Measurements from ENCODE around the gene PTGFRN. TPM values are rescaled to one million over a fixed set of nuclear protein-coding genes. Genes with fewer than 3 reads are reported as not detected.

PTGFRN gene
- total and polyA plus RNA-seq, 2 of the 4 experiments (the other 2 are of a cell fraction) = 0.90 to 1.1 TPM

DNA sequence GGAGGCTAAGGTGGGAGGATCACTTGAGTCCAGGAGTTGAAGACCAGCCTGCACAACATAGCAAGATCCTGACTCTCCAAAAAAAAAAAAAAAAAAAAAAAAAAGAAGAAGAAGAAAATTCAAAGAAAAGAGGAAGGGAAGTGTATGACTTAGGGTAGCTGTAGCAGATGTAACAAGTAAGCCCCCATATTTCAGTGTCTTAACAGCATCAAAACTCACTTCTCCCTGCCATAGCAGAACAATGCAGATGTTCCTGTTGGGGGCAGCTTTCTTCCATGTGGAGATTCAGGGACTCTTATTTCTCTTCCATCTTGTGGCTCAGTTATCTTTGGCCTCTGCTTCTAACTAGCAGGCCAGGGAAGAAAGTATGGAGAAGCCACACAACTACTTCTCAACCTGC is 10.2 kb upstream of the PTGFRN start:
- H3K56ac ChIP-seq (ENCODE audit: extremely low read depth, insufficient read depth, low read length) = no peak overlapping the region
- no peak overlapping the region for H2AFZ ChIP-seq (replicated peaks; ENCODE audit: low read length, poor library complexity)
- H3K36me3 ChIP-seq (ENCODE audit: control insufficient read depth, insufficient read depth, low read length) = no peaks in the 10 kb centered on the region
- no peak overlapping the region for H3K23ac ChIP-seq (ENCODE audit: low read depth, low read length)
- no peaks in the 10 kb centered on the region for H3K79me1 ChIP-seq (ENCODE audit: low read depth in 1 of 2, low read length in 2 of 2)
- no peak for ATAC-seq (ENCODE audit: low read depth)
- H3K18ac ChIP-seq (ENCODE audit: low read depth, low read length) = no peak overlapping the region
- TF ChIP-seq, protein P1, sequence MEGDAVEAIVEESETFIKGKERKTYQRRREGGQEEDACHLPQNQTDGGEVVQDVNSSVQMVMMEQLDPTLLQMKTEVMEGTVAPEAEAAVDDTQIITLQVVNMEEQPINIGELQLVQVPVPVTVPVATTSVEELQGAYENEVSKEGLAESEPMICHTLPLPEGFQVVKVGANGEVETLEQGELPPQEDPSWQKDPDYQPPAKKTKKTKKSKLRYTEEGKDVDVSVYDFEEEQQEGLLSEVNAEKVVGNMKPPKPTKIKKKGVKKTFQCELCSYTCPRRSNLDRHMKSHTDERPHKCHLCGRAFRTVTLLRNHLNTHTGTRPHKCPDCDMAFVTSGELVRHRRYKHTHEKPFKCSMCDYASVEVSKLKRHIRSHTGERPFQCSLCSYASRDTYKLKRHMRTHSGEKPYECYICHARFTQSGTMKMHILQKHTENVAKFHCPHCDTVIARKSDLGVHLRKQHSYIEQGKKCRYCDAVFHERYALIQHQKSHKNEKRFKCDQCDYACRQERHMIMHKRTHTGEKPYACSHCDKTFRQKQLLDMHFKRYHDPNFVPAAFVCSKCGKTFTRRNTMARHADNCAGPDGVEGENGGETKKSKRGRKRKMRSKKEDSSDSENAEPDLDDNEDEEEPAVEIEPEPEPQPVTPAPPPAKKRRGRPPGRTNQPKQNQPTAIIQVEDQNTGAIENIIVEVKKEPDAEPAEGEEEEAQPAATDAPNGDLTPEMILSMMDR (conservative IDR thresholded peaks at IDR 0.05; ENCODE audit: low read depth, low read length) = no peak
- TF ChIP-seq SMC3 (IDR thresholded peaks at IDR 0.05; ENCODE audit: low read depth, low read length) (no peak), BHLHE40 (IDR thresholded peaks at IDR 0.05; ENCODE audit: low read depth, low read length) (no peak), FOS (IDR thresholded peaks at IDR 0.05; ENCODE audit: low read depth, low read length) (no peak), RAD21 (IDR thresholded peaks at IDR 0.05; ENCODE audit: low read length) (no peak), USF2 (IDR thresholded peaks at IDR 0.05; ENCODE audit: low read depth, low read length) (no peak), CEBPB (IDR thresholded peaks at IDR 0.05; ENCODE audit: low read depth, low read length) (no peak), CHD1 (IDR thresholded peaks at IDR 0.05; ENCODE audit: low read depth, low read length) (no peak), POLR2A (IDR thresholded peaks at IDR 0.05; ENCODE audit: low read depth, low read length) (no peak), ELK1 (IDR thresholded peaks at IDR 0.05; ENCODE audit: borderline replicate concordance, low read depth, low read length) (no peak), MAFK (IDR thresholded peaks at IDR 0.05; ENCODE audit: low read depth, low read length) (no peak), MAZ (IDR thresholded peaks at IDR 0.05; ENCODE audit: borderline replicate concordance, low read depth, low read length) (no peak), RCOR1 (IDR thresholded peaks at IDR 0.05; ENCODE audit: insufficient replicate concordance, low read length) (no peak)
- BruUV-seq (replicated peaks) = no TSS peak
- no peaks in the 10 kb centered on the region for H3K4me1 ChIP-seq (ENCODE audit: control insufficient read depth, insufficient read depth, low read length)
- no peak for DNase-seq
- H3K9ac ChIP-seq (ENCODE audit: low read depth, low read length) = no peak overlapping the region
- H3K9me3 ChIP-seq (ENCODE audit: control insufficient read depth, insufficient read depth, low read length) = no peaks in the 10 kb centered on the region
- peaks cover 9% of the 10 kb centered on the region; the same call in 1 of the 2 replicates for H3K27me3 ChIP-seq (ENCODE audit: control insufficient read depth, insufficient read depth, low read length)
- dilution Hi-C loops (cut with HindIII; ENCODE audit: low sequenced_read_pairs, unreplicated experiment) = no loop called here
- no peaks in the 10 kb centered on the region for H3K9me1 ChIP-seq (ENCODE audit: insufficient read depth, low read length)
- H2BK5ac ChIP-seq (ENCODE audit: low read depth, low read length, poor library complexity, severe bottlenecking) = no peak overlapping the region
- no peaks in the 10 kb centered on the region for H4K20me1 ChIP-seq (ENCODE audit: insufficient read depth, low read length)
- H3K4me3 ChIP-seq (ENCODE audit: insufficient read depth, low read depth, low read length) = no peak overlapping the region
- H4K5ac ChIP-seq (ENCODE audit: low read depth, low read length) = no peak overlapping the region
- POLR2A ChIA-PET (ENCODE audit: unreplicated experiment) = no interaction called here
- intact Hi-C loops (cut with micrococcal nuclease) = no loop called here
- no peak overlapping the region for H4K8ac ChIP-seq (ENCODE audit: low read depth in 2 of 2, low read length in 2 of 2)
- no peak overlapping the region for H2AK9ac ChIP-seq (replicated peaks; ENCODE audit: low read depth, low read length, poor library complexity)
- H2BK120ac ChIP-seq (ENCODE audit: low read depth, low read length) = no peak overlapping the region
- no peak overlapping the region for H3K27ac ChIP-seq (ENCODE audit: insufficient read depth, low read length)
- H2AK5ac ChIP-seq (ENCODE audit: low read depth, low read length) = no peak overlapping the region
- no peak overlapping the region for H3K4ac ChIP-seq (ENCODE audit: low read depth, low read length)
- CTCF ChIA-PET = interaction anchor here (0.7 kb wide), 1 partner anchor 667 kb away, joined by 7 read pairs; no protein-coding TSS in a partner anchor
- H3K4me2 ChIP-seq (ENCODE audit: low read depth, low read length) = no peak overlapping the region
- H3K14ac ChIP-seq (replicated peaks; ENCODE audit: low read depth, low read length) = no peak overlapping the region
- no peak overlapping the region for H2BK15ac ChIP-seq (ENCODE audit: low read depth, low read length)
- in situ Hi-C loops (cut with MboI; ENCODE audit: low sequenced_read_pairs) = no loop called here
- H2BK20ac ChIP-seq (ENCODE audit: low read depth, low read length) = no peak overlapping the region
- H4K91ac ChIP-seq (ENCODE audit: insufficient read depth, low read depth, low read length) = no peak overlapping the region
